ENCODE measurements around the gene TARM1. TPM values are rescaled to one million over a fixed set of nuclear protein-coding genes. Genes with fewer than 3 reads are reported as not detected.

The TARM1 gene
- total and polyA plus RNA-seq, 2 of the 4 experiments (the other 2 are of a cell fraction): not detected

DNA sequence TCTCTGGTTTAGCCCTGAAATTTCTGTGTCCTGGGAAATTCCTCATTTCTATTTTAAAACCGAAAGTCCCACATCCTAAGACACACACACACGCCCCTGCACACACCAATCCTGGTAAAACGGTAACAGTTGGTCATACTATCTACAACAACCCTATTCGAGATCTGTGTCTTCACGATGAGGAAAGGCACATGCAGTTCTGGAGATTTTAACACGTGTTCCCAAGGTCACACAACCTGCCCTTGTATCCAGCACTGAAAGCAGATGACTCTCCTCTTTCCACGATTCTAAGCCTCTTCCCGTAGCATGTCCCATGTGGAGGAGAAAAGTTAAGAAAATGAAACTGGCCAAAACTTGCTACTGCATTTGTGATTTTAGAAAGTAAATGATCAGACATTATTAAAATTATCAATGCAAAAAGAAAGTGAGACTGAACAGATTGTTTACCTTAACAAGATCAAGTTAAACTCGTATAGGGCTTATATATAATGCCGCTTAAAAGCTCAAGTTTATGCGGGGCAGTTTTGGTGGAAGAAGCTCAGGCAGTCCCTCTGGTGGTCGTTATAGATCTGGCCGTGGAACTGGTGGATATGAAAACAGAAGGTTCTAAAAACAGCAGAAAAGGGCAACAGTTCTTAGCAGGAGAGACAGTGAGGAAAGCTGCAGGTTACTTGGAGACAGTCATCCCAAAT lies 50.1 kb downstream of the TARM1 start:
- Histone ChIP-seq H3K4me3 (ENCODE audit: insufficient read depth, low read depth, low read length) (peak overlapping the region; percentile 19; the same call in 1 of the 2 replicates), H2BK20ac (ENCODE audit: low read depth, low read length) (no peak overlapping the region), H3K23ac (ENCODE audit: low read depth, low read length) (no peak overlapping the region), H3K9me1 (ENCODE audit: insufficient read depth, low read length) (no peaks in the 10 kb centered on the region), H3K9ac (ENCODE audit: low read depth, low read length) (no peak overlapping the region), H4K20me1 (ENCODE audit: insufficient read depth, low read length) (no peaks in the 10 kb centered on the region), H2BK15ac (ENCODE audit: low read depth, low read length) (no peak overlapping the region), H3K79me1 (ENCODE audit: low read depth in 1 of 2, low read length in 2 of 2) (no peaks in the 10 kb centered on the region), H3K4ac (ENCODE audit: low read depth, low read length) (no peak overlapping the region), H4K5ac (ENCODE audit: low read depth, low read length) (no peak overlapping the region), H2AK9ac (replicated peaks; ENCODE audit: low read depth, low read length, poor library complexity) (no peak overlapping the region), H3K56ac (ENCODE audit: extremely low read depth, insufficient read depth, low read length) (no peak overlapping the region), H4K91ac (ENCODE audit: insufficient read depth, low read depth, low read length) (no peak overlapping the region), H3K9me3 (ENCODE audit: control insufficient read depth, insufficient read depth, low read length) (no peaks in the 10 kb centered on the region), H2BK5ac (ENCODE audit: low read depth, low read length, poor library complexity, severe bottlenecking) (no peak overlapping the region), H3K36me3 (ENCODE audit: control insufficient read depth, insufficient read depth, low read length) (no peaks in the 10 kb centered on the region), H3K18ac (ENCODE audit: low read depth, low read length) (no peak overlapping the region), H3K4me1 (ENCODE audit: control insufficient read depth, insufficient read depth, low read length) (no peaks in the 10 kb centered on the region), H2AK5ac (ENCODE audit: low read depth, low read length) (no peak overlapping the region), H4K8ac (ENCODE audit: low read depth in 2 of 2, low read length in 2 of 2) (no peak overlapping the region), H3K14ac (replicated peaks; ENCODE audit: low read depth, low read length) (no peak overlapping the region), H3K27ac (ENCODE audit: insufficient read depth, low read length) (no peak overlapping the region), H3K4me2 (ENCODE audit: low read depth, low read length) (peak overlapping the region; percentile 71; the same call in 1 of the 2 replicates), H2AFZ (replicated peaks; ENCODE audit: low read length, poor library complexity) (no peak overlapping the region), H3K27me3 (ENCODE audit: control insufficient read depth, insufficient read depth, low read length) (no peaks in the 10 kb centered on the region), H2BK120ac (ENCODE audit: low read depth, low read length) (no peak overlapping the region)
- ChIA-PET POLR2A (ENCODE audit: unreplicated experiment) (no interaction called here), CTCF (interaction anchor here (0.5 to 1.7 kb wide), 8 partner anchors 8 to 469 kb away, joined by 3 to 7 read pairs (median 4); no protein-coding TSS in a partner anchor)
- TF ChIP-seq, protein P1, sequence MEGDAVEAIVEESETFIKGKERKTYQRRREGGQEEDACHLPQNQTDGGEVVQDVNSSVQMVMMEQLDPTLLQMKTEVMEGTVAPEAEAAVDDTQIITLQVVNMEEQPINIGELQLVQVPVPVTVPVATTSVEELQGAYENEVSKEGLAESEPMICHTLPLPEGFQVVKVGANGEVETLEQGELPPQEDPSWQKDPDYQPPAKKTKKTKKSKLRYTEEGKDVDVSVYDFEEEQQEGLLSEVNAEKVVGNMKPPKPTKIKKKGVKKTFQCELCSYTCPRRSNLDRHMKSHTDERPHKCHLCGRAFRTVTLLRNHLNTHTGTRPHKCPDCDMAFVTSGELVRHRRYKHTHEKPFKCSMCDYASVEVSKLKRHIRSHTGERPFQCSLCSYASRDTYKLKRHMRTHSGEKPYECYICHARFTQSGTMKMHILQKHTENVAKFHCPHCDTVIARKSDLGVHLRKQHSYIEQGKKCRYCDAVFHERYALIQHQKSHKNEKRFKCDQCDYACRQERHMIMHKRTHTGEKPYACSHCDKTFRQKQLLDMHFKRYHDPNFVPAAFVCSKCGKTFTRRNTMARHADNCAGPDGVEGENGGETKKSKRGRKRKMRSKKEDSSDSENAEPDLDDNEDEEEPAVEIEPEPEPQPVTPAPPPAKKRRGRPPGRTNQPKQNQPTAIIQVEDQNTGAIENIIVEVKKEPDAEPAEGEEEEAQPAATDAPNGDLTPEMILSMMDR (conservative IDR thresholded peaks at IDR 0.05; ENCODE audit: low read depth, low read length): peak; percentile 35
- no peak for TF ChIP-seq RCOR1 (IDR thresholded peaks at IDR 0.05; ENCODE audit: insufficient replicate concordance, low read length)
- TF ChIP-seq SMC3 (IDR thresholded peaks at IDR 0.05; ENCODE audit: low read depth, low read length): peak; percentile 19; the same call in 1 of the 2 replicates
- no peak for TF ChIP-seq FOS (IDR thresholded peaks at IDR 0.05; ENCODE audit: low read depth, low read length)
- TF ChIP-seq MAZ (IDR thresholded peaks at IDR 0.05; ENCODE audit: borderline replicate concordance, low read depth, low read length): no peak
- TF ChIP-seq MAFK (IDR thresholded peaks at IDR 0.05; ENCODE audit: low read depth, low read length): no peak
- TF ChIP-seq BHLHE40 (IDR thresholded peaks at IDR 0.05; ENCODE audit: low read depth, low read length): no peak
- no peak for TF ChIP-seq RFX5 (IDR thresholded peaks at IDR 0.05; ENCODE audit: low read depth, low read length)
- no peak for TF ChIP-seq RAD21 (IDR thresholded peaks at IDR 0.05; ENCODE audit: low read length)
- no peak for TF ChIP-seq USF2 (IDR thresholded peaks at IDR 0.05; ENCODE audit: low read depth, low read length)
- TF ChIP-seq CHD1 (IDR thresholded peaks at IDR 0.05; ENCODE audit: low read depth, low read length): no peak
- intact Hi-C loops (cut with micrococcal nuclease): loop anchor here (1.0 to 5.0 kb wide), 2 partner anchors 223 to 239 kb away; no protein-coding TSS in a partner anchor
- dilution Hi-C loops (cut with HindIII; ENCODE audit: low sequenced_read_pairs, unreplicated experiment): no loop called here
- in situ Hi-C loops (cut with MboI; ENCODE audit: low sequenced_read_pairs): loop anchor here (5.0 kb wide), 1 partner anchor 224 kb away; no protein-coding TSS in a partner anchor
- WGBS, 2 experiments (ENCODE audit: extremely low coverage in 2 of 2, insufficient read length in 1 of 2): 0% methylated on average over 1 of the region's 13 CpGs; no CpG with 5 or more reads in 1 of the 2 experiments
- no TSS peak for BruUV-seq (replicated peaks)
- peak; percentile 24 for DNase-seq
- ATAC-seq (ENCODE audit: low read depth): peak; percentile 33; the same call in 1 of the 2 replicates

Measured in IMR-90 (cell line).